K562 (cell line): ENCODE data around the gene XPR1. TPM values are rescaled to one million over a fixed set of nuclear protein-coding genes. Genes with fewer than 3 reads are reported as not detected.

Source experiments
- CC2D1A ChIP-seq: fragments of 450-650 bp; IDR thresholded peaks from 2 replicates; pipeline ENCODE4 v1.6.1; 2017; ENCODE audit warnings: mild to moderate bottlenecking
- ILF3 ChIP-seq: fragments of 450-650 bp; IDR thresholded peaks from 2 replicates; pipeline ENCODE4 v1.6.1; 2018; ENCODE audit warnings: antibody characterized with exemption, mild to moderate bottlenecking, moderate library complexity, borderline replicate concordance
- JUN ChIP-seq, 2 experiments: sonication (generic) in 1 of 2; formaldehyde crosslinking in 1 of 2; IDR thresholded peaks; 2 replicates each; pipeline versions ENCODE4 v1.6.1 to v1.8.0; 2012 to 2022; ENCODE audit warnings: borderline replicate concordance in 2 of 2, mild to moderate bottlenecking in 2 of 2, improper control_type of control experiment in 1 of 2, low read depth in 1 of 2, low read length in 1 of 2, missing genetic modification reagents in 1 of 2
- JUND ChIP-seq, 2 experiments: IDR thresholded peaks; 2 replicates in 1 of 2; 3 replicates in 1 of 2; pipeline ENCODE4 v1.6.1; 2011; ENCODE audit warnings: borderline replicate concordance in 2 of 2, low read depth in 2 of 2, low read length in 2 of 2, improper control_type of control experiment in 1 of 2, missing biosample characterization in 1 of 2, missing genetic modification characterization in 1 of 2, missing genetic modification reagents in 1 of 2
- MITF ChIP-seq: IDR thresholded peaks from 2 replicates; pipeline ENCODE4 v1.6.1; 2014; ENCODE audit warnings: antibody characterized with exemption
- NBN ChIP-seq: fragments of 450-650 bp; IDR thresholded peaks from 2 replicates; pipeline ENCODE4 v1.6.1; 2016; ENCODE audit warnings: low read depth, mild to moderate bottlenecking
- NRF1 ChIP-seq, 2 experiments: fragments of 450-650 bp; IDR thresholded peaks in 1 of 2; conservative IDR thresholded peaks in 1 of 2; 2 replicates each; pipeline ENCODE4 v1.6.1; 2014; ENCODE audit warnings: mild to moderate bottlenecking in 2 of 2
- PML ChIP-seq: IDR thresholded peaks from 2 replicates; pipeline ENCODE4 v1.6.1; 2012; ENCODE audit warnings: low read length, inconsistent platforms
- POLR2AphosphoS5 ChIP-seq: IDR thresholded peaks from 2 replicates; pipeline ENCODE4 v1.6.1; 2011; ENCODE audit warnings: mild to moderate bottlenecking, low read depth, low read length, moderate library complexity; ENCODE audit not compliant: control insufficient read depth, insufficient read depth
- RREB1 ChIP-seq: fragments of 250-450 bp; sonication (Bioruptor Pico); IDR thresholded peaks from 2 replicates; pipeline ENCODE4 v1.4.0; 2020
- RUNX1 ChIP-seq: sonication (generic); IDR thresholded peaks from 2 replicates; pipeline ENCODE4 v1.6.1; 2016; ENCODE audit warnings: antibody characterized with exemption, low read depth
- ZBTB11 ChIP-seq, 3 experiments: fragments of 200-800 bp in 1 of 3; fragments of 250-450 bp in 1 of 3; fragments of 450-650 bp in 1 of 3; sonication (Bioruptor Pico) in 1 of 3; sonication (Bioruptor generic) in 1 of 3; formaldehyde crosslinking in 1 of 3; IDR thresholded peaks; 2 replicates each; pipeline versions ENCODE4 v1.6.1 to v1.8.0; 2016 to 2022; ENCODE audit warnings: mild to moderate bottlenecking in 2 of 3, missing genetic modification characterization in 2 of 3, missing compliant biosample characterization in 1 of 3, moderate library complexity in 1 of 3
- ZNF124 ChIP-seq: sonication (generic); formaldehyde crosslinking; IDR thresholded peaks from 2 replicates; pipeline ENCODE4 v1.8.1; 2022; ENCODE audit warnings: missing genetic modification reagents
- polyA plus RNA-seq, 8 experiments: library from polyadenylated mRNA; depleted of rRNA in 4 of 8; stranded (reverse) in 5 of 8; unstranded in 3 of 8; fragments of >200 nt; fragmentation: Nextera tagmentation in 2 of 8; fragmentation: Illumina TruSeq in 1 of 8; extraction: Ambion mirVana in 2 of 8; extraction: Trizol in 1 of 8; gene quantifications; 2 replicates each; pipeline versions ENCODE4 v1.2.1 to v1.2.3, GENCODE V29; 2011 to 2014; ENCODE audit warnings: inconsistent platforms in 1 of 8, missing spikeins in 1 of 8
- total RNA-seq, 7 experiments: library from RNA; depleted of rRNA in 6 of 7; stranded (reverse); fragments of >200 nt in 6 of 7; fragmentation: Illumina TruSeq in 2 of 7; extraction: Trizol in 2 of 7; gene quantifications; 2 replicates each; pipeline versions ENCODE4 v1.2.1 to v1.2.3, GENCODE V29; 2011 to 2021; ENCODE audit warnings: low replicate concordance in 1 of 7

Gene XPR1
- total and polyA plus RNA-seq, 9 of the 15 experiments (the other 6 are each of a cell fraction or from before 2014, with no cell fraction given) = 3.0 to 66.2 (median 38.6) TPM

GRCh38 chr1:180609643-180610555 lies 21.9 kb upstream of the XPR1 start (continued):
- TF ChIP-seq RREB1 (CRISPR knock-in tag) (0 out of 2 replicates have a peak, but pooled peaks have one; percentile 26), ZBTB11 (CRISPR knock-in tag; IDR thresholded peaks at IDR 0.05) (no peak), JUND (IDR thresholded peaks at IDR 0.05; ENCODE audit: borderline replicate concordance, low read depth, low read length) (0 out of 2 replicates have a peak, but pooled peaks have one; percentile 38), JUND (tag; IDR thresholded peaks at IDR 0.05; ENCODE audit: borderline replicate concordance, low read depth, low read length) (peak; percentile 35; the same call in 1 of the 3 replicates), PML (peak; percentile 15; the same call in 1 of the 2 replicates), RUNX1 (no peak), NBN (peak; percentile 77; the same call in 1 of the 2 replicates), ZNF124 (CRISPR knock-in tag) (no peak), MITF (no peak), CC2D1A (0 out of 2 replicates have a peak, but pooled peaks have one; percentile 41), JUN (IDR thresholded peaks at IDR 0.05; ENCODE audit: borderline replicate concordance, low read depth, low read length) (peak; percentile 30; the same call in 1 of the 2 replicates), JUN (CRISPR knock-in tag; IDR thresholded peaks at IDR 0.05; ENCODE audit: borderline replicate concordance) (no peak), POLR2AphosphoS5 (peak; percentile 74), ILF3 (peak; percentile 62; the same call in 1 of the 2 replicates), NRF1 (conservative IDR thresholded peaks at IDR 0.05 in 1 of 2, IDR thresholded peaks at IDR 0.05 in 1 of 2) (0 out of 4 replicates have a peak, but pooled peaks of 1 of the 2 experiments have one; percentile 18)
